HG03060 (cell line): ENCODE measurements around the gene AMACR.
"Not testable (repeated sequence)": the region's sequence is repeated elsewhere in the genome, so short reads cannot be mapped to it uniquely, and the experiment has no call there.

ENCODE experiments used
- ATAC-seq: cut with Tn5 transposase; IDR thresholded peaks from one replicate; pipeline ENCODE4 v1.9.1; 2021; ENCODE audit warnings: low read depth, moderate number of reproducible peaks; ENCODE audit not compliant: unreplicated experiment

Gene AMACR

GRCh38 chr5:34010146-34010545 is 2.3 kb upstream of the AMACR start:
- ATAC-seq = not testable (repeated sequence)

- no peak for ATAC-seq
Observed at GRCh38 chr5:34009610-34010009, 1.8 kb upstream of the AMACR start.

GRCh38 chr5:34008802-34009201 is 952 bp upstream of the AMACR start:
- no peak for ATAC-seq

GRCh38 chr5:34007201-34007620 is 639 bp downstream of the AMACR start:
- no peak for ATAC-seq

DNA sequence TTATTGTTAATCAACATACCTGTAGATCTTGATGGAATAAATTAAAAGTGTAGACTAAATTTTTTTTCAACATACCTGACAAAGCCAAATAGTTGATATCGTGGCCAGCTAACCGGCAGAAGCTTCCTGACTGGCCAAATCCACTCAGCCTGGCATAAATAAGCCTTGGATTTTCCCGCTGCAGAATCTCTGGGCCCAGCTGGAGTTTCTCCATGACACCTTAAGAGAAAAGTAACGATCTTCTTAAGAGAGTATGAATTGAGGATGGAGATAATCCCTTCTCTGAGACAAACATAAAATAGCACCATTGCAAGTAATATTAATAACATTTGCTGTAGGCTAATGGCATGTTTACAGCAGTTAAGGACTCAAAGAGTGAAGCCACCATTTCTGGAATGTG is 2.2 kb downstream of the AMACR start:
- no peak for ATAC-seq

- ATAC-seq = no peak
Observed at GRCh38 chr5:34005211-34005610, 2.6 kb downstream of the AMACR start.

DNA sequence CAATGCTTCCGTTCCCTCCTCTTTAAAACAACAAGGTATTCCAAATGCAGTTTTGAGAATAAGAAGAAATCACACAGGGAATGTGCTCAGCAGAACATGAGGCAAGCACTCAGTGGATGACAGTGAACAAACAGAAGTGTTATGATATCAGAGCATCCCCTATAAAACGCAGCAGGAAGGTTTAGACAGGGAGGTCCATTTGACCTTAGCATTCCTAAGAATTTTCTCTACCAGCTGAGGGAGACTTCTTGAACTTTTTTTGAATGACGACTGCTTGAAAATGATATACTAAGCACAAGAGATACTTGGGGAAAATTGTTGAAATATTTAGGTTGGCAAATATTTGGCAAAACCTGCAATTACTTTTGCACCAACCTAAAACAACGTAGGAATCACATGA is 3.9 kb downstream of the AMACR start:
- ATAC-seq = no peak

GRCh38 chr5:34002629-34003328 is 5.1 kb downstream of the AMACR start:
- ATAC-seq = no peak

- no peak for ATAC-seq
Observed at GRCh38 chr5:34001241-34001841, 6.5 kb downstream of the AMACR start.

- no peak for ATAC-seq
Observed at GRCh38 chr5:33999978-34000377, 7.9 kb downstream of the AMACR start.

DNA sequence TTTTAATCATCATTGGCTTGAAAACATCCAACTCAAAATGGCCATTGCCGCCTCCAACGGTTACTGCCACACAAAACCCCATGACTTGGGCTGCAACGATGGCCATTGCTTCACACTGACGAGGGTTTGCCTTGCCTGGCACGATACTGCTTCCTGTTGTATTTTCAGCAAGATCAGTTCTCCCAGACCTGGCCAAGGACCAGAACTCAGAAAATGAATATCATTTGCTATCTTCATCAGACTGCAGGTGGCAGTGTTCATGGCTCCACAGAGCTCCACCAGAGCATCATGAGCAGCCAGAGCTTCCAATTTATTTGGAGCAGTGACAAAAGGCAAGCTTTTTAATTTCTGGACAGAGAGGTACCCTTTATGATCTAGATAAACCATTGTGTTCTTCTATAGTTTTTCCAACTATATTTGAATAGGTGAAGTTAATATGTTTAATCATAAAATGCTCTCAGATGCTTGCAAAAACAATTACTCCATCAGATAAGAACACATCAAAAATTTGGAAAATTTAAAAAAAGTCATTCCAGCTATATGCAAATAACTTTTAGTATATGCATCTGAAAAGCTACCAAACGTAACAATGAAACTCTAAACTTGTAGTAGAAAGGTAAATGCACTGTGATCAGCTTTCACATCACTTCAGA is 10.4 kb downstream of the AMACR start:
- ATAC-seq = peak; percentile 64

DNA sequence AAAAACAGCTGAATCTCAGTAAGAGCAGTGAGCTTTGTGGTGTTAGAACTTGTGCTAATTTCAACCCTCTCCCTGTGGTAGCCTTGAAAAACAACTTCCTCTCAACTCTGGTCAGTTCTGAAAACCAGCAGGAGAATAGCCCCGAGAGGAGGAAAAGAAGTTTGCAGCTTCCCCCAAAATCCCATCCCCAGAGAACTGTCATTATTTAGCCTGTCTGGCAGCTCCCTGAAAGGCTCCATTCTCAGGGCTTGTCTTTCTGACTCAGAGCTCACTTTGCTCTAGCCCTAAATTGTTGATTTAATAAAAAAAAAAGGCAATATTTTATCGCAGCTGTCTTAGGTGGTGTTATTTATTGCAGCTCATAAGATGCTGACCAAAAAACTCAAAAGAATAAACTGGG is 12.0 kb downstream of the AMACR start:
- no peak for ATAC-seq

DNA sequence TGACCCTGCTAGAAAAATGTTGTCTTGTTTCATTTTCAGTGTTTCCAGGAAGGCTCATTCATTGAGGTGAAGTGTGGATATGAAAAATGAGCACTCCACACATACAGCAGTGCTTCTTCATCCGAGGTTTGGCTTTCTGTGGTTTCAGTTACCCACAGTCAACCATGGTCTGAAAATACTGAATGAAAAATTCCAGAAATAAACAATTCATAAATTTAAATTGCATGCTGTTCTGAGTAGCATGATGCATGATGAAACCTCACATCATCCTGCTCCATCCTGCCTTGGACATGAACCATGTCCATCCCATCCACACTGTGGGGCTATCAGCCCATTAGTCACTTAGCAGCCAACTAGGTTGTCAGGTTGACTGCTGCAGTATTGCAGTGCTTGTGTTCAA is 13.0 kb downstream of the AMACR start:
- no peak for ATAC-seq

DNA sequence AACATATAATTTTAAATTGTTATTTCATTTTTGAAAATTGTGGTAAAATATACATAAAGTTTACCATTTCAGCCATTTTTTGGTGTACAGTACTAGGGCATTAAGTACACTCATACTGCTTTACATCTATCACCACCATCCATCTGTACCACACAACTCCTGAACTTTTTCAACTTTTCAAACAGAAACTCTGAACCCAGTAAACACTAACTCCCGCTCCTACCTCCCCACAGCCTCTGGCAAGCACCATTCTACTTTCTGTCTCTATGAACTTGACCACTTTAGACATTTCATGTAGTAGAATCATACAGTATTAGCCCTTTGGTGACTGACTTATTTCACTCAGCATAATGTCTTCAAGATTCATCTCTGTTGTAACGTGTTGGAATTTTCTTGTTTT is 15.0 kb downstream of the AMACR start:
- no peak for ATAC-seq

DNA sequence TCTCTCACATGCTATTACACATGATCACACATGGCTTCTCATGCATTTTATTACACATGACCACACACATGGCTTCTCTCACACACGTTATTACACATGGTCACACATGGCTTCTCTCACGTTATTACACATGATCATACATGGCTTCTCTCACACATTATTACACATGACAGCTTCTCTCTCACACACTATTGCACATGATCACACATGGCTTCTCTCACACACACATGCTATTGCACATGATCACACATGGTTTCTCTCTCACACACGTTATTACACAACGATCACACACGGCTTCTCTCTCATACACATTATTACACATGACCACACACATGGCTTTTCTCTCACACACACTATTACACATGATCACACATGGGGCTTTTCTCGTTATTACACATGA is 22.4 kb downstream of the AMACR start:
- ATAC-seq = no peak

GRCh38 chr5:33984671-33985124 is 23.2 kb downstream of the AMACR start, which contains the start of gene SLC45A2:
Gene SLC45A2 (minus strand): TSS chr5:33984693. CDS start chr5:33984583, 110 bp downstream.
- no peak for ATAC-seq

DNA sequence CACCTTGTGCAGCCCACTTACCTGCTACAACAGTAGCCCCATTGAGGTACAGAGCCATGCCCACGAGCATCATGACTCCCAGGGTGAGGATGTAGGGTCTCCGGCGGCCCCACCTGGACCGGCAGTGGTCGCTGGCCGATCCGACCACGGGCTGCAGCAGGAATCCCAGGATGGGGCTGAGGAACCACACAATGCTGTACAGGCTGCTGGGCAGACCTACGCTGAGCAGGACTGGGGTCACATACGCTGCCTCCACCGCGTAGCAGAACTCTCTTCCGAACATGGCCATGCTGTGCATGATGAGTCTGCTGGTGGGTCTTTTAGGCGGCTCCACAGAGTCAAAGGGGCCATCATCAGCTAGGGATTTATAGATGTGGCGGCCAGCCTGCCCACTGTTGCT is 23.7 kb downstream of the AMACR start:
- ATAC-seq = no peak

GRCh38 chr5:33981408-33982162 is 26.3 kb downstream of the AMACR start:
- no peak for ATAC-seq

GRCh38 chr5:33980030-33980429 is 27.8 kb downstream of the AMACR start:
- ATAC-seq = no peak

DNA sequence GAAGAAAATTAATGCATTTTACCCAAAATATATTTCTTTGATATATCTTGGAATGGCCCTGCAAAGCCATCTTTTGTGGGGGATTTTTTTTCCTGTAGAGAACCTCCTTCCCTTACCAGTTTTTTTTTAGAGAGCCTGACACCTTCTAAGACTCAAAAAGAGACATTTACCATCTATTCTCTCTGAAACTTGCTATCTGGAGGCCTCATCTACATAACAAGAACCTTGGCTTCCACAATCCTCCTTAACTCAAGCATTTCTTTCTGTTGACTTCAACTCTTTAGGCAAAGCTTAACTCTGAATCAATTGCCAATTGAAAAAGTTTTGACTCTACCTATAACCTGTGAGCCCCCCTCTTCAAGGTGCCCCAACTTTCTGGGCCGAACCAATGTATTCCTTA is 29.5 kb downstream of the AMACR start:
- no peak for ATAC-seq

DNA sequence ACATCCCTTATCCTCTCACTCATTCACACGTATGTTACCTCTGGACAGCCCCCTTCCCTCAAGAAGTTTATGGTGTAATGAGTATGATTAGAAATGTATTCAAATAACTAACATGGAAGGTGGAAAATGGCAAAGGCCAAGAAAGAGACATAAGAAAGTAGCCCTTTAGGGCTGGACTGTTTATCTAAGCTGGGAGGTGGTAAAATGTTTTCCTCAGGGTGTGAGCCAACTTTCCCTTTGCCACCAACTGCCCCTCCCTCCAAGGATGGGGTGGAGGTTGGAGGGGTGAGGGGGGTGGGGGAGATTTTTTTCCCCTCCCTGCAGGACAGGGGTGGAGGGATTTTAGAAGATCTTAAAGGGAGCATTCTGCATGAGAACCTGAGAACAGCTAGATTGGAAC is 31.5 kb downstream of the AMACR start:
- ATAC-seq = no peak
